Erythroblast (primary cell): Measurements from ENCODE around the gene ADAR.

Experiments
- GATA1 ChIP-seq: IDR thresholded peaks from 2 replicates; pipeline ENCODE4 v1.6.1; 2011; ENCODE audit warnings: low read depth, mild to moderate bottlenecking, control low read depth, low read length, moderate library complexity
- POLR2A ChIP-seq: IDR thresholded peaks from 2 replicates; pipeline ENCODE4 v1.6.1; 2011; ENCODE audit warnings: mild to moderate bottlenecking, low read length

DNA sequence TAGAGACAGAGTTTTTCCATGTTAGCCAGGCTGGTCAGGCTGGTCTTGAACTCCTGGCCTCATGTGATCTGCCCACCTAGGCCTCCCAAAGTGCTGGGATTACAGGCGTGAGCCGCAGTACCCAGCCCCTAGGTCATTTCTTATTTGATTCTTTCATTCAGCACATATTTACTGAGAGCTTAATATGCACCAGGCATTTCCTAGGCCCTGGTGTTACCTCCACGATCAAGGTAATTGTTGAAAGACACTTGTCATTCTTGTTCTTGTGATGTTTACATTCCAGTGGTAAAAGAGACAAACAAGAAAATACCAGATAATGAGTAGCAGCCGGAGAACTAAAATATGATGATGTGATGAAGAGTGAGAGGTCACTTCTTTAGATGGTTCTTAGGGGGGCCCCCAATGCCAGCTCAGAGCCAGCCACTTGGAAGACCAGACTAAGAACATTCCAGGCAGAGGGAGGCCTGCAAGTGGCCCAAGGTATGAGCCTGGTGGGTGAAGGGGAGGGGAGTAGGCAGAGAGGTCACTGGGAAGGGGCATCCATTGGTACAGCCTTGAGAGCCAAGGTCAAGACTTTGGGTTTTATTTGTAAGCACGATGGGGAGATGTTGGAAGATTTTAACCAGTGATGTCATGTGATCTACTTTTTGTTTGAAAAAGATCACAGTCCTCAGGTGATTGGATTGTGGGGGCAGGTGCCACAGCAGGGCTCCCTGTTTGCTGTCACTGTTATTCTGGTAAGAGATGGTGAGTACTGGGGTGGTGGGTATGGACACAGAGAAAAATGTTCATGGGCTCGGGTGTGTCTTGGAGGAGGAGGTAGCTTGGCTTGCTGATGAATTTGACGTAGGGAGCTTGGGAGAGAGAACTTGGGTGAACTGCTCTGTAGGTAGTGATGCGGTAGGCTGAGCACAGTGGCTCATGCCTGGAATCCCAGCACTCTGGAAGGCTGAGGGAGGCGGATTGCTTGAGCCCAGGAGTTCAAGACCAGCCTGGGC lies 68.2 kb downstream of the ADAR start:
- TF ChIP-seq POLR2A (no peak), GATA1 (no peak)
